GM23338 (cell line): ENCODE results near the gene RAD51B. TPM values are rescaled to one million over a fixed set of nuclear protein-coding genes. Genes with fewer than 3 reads are reported as not detected.

Source experiments
- ATAC-seq: fragments of 200-7000 bp; cut with Tn5 transposase; 3 replicates; pipeline ENCODE4 v1.9.1; 2020
- DNase-seq: peaks from one replicate; pipeline ENCODE4 v3.0.0-alpha.2; 2015; ENCODE audit warnings: low spot score
- H2AFZ ChIP-seq: fragments of 200-600 bp; sonication (generic); 2 replicates; pipeline ENCODE4 v1.8.0; 2016; ENCODE audit warnings: antibody characterized with exemption, mild to moderate bottlenecking, moderate library complexity
- H3F3A ChIP-seq: fragments of 200-600 bp; sonication (generic); replicated peaks from 2 replicates; pipeline ENCODE4 v1.8.0; 2017; ENCODE audit warnings: antibody characterized with exemption, mixed run types, low read depth
- H3K27ac ChIP-seq: fragments of 200-600 bp; sonication (generic); 2 replicates; pipeline ENCODE4 v1.6.1; 2016; ENCODE audit warnings: low read depth
- H3K27me3 ChIP-seq: fragments of 200-600 bp; sonication (generic); 2 replicates; pipeline ENCODE4 v1.8.0; 2016; ENCODE audit warnings: mild to moderate bottlenecking, mixed run types, moderate library complexity; ENCODE audit not compliant: insufficient read depth
- H3K36me3 ChIP-seq: fragments of 200-600 bp; sonication (generic); 2 replicates; pipeline ENCODE4 v1.8.0; 2016; ENCODE audit warnings: mild to moderate bottlenecking; ENCODE audit not compliant: insufficient read depth
- H3K4me1 ChIP-seq: fragments of 200-600 bp; sonication (generic); 2 replicates; pipeline ENCODE4 v1.8.0; 2016; ENCODE audit warnings: mild to moderate bottlenecking, moderate library complexity; ENCODE audit not compliant: insufficient read depth
- H3K4me2 ChIP-seq: fragments of 200-600 bp; sonication (generic); 2 replicates; pipeline ENCODE4 v1.7.1; 2017; ENCODE audit warnings: mixed run types
- H3K4me3 ChIP-seq: fragments of 200-600 bp; sonication (generic); 2 replicates; pipeline ENCODE4 v1.6.1; 2016; ENCODE audit warnings: mixed run types
- H3K79me2 ChIP-seq: fragments of 200-600 bp; sonication (generic); replicated peaks from 2 replicates; pipeline ENCODE4 v1.8.0; 2017; ENCODE audit warnings: mild to moderate bottlenecking; ENCODE audit not compliant: insufficient read depth
- H3K9me2 ChIP-seq: fragments of 200-600 bp; sonication (generic); 2 replicates; pipeline ENCODE4 v1.8.0; 2017; ENCODE audit not compliant: insufficient read depth
- H4K20me1 ChIP-seq: fragments of 200-600 bp; sonication (generic); replicated peaks from 2 replicates; pipeline ENCODE4 v1.8.0; 2017; ENCODE audit warnings: mild to moderate bottlenecking; ENCODE audit not compliant: insufficient read depth
- H3K27ac Mint-ChIP-seq: 2 replicates; pipeline ENCODE4 v1.8.0; 2020; ENCODE audit warnings: inconsistent platforms, mild to moderate bottlenecking, moderate library complexity, mixed read lengths
- H3K27me3 Mint-ChIP-seq: 3 replicates; pipeline ENCODE4 v1.8.0; 2022; ENCODE audit warnings: low read depth, mild to moderate bottlenecking, moderate library complexity, mixed read lengths, inconsistent platforms; ENCODE audit not compliant: insufficient read depth, poor library complexity
- H3K36me3 Mint-ChIP-seq: 3 replicates; pipeline ENCODE4 v1.8.0; 2021; ENCODE audit warnings: low read depth, mild to moderate bottlenecking, inconsistent platforms, moderate library complexity, mixed read lengths
- H3K4me1 Mint-ChIP-seq: 3 replicates; pipeline ENCODE4 v1.8.0; 2020; ENCODE audit warnings: mild to moderate bottlenecking, inconsistent platforms, mixed read lengths
- H3K4me3 Mint-ChIP-seq: 3 replicates; pipeline ENCODE4 v1.8.0; 2021; ENCODE audit warnings: moderate library complexity, mild to moderate bottlenecking, inconsistent platforms, mixed read lengths
- H3K9me3 Mint-ChIP-seq: 3 replicates; pipeline ENCODE4 v1.8.0; 2020; ENCODE audit warnings: moderate library complexity, mild to moderate bottlenecking, inconsistent platforms, mixed read lengths
- JUNB ChIP-seq: IDR thresholded peaks from one replicate; pipeline ENCODE4 v1.6.1; 2016; ENCODE audit warnings: antibody characterized with exemption; ENCODE audit not compliant: unreplicated experiment
- NANOG ChIP-seq: IDR thresholded peaks from 2 replicates; pipeline ENCODE4 v1.6.1; 2016; ENCODE audit warnings: antibody characterized with exemption, borderline replicate concordance
- ZNF462 ChIP-seq: fragments of 250-450 bp; sonication (Bioruptor Pico); IDR thresholded peaks from 2 replicates; pipeline ENCODE4 v1.5.0; 2020; ENCODE audit warnings: mild to moderate bottlenecking, moderate library complexity
- polyA plus RNA-seq: library from polyadenylated mRNA; unstranded; fragments of >200 nt; fragmentation: Nextera tagmentation; extraction: Ambion mirVana; gene quantifications from 2 replicates; pipeline ENCODE4 v1.2.1, GENCODE V29; 2016
- total RNA-seq: library from RNA; depleted of rRNA; stranded (reverse); fragments of >200 nt; shearing (Covaris generic); gene quantifications from 2 replicates; pipeline ENCODE4 v1.2.3, GENCODE V29; 2014
- TF ChIP-seq, protein P1 (sequence below), 2 experiments: fragments of 200-600 bp in 1 of 2; sonication (generic) in 1 of 2; conservative IDR thresholded peaks; 2 replicates each; pipeline versions ENCODE4 v1.5.1 to v1.6.1; 2016 to 2017; ENCODE audit warnings: antibody characterized with exemption in 2 of 2, low read depth in 2 of 2, mild to moderate bottlenecking in 2 of 2, moderate library complexity in 1 of 2

The RAD51B gene
- total and polyA plus RNA-seq, 2 experiments from 2014 or later, result 15.7 to 29.1 TPM

- TF ChIP-seq ZNF462 (CRISPR knock-in tag), result no peak
- TF ChIP-seq, protein P1, sequence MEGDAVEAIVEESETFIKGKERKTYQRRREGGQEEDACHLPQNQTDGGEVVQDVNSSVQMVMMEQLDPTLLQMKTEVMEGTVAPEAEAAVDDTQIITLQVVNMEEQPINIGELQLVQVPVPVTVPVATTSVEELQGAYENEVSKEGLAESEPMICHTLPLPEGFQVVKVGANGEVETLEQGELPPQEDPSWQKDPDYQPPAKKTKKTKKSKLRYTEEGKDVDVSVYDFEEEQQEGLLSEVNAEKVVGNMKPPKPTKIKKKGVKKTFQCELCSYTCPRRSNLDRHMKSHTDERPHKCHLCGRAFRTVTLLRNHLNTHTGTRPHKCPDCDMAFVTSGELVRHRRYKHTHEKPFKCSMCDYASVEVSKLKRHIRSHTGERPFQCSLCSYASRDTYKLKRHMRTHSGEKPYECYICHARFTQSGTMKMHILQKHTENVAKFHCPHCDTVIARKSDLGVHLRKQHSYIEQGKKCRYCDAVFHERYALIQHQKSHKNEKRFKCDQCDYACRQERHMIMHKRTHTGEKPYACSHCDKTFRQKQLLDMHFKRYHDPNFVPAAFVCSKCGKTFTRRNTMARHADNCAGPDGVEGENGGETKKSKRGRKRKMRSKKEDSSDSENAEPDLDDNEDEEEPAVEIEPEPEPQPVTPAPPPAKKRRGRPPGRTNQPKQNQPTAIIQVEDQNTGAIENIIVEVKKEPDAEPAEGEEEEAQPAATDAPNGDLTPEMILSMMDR (conservative IDR thresholded peaks at IDR 0.05; ENCODE audit: low read depth in 2 of 2), result no peak
These were observed 819.6 kb downstream of the RAD51B start (continued) for GRCh38 chr14:68639000-68639757.

- no peak for DNase-seq
- no peak for ATAC-seq
- 0 out of 3 replicates have a peak, but pooled peaks cover 2% of the 10 kb centered on the region for H3K4me1 Mint-ChIP-seq
- no peak overlapping the region for H3K27ac ChIP-seq
- H3K9me2 ChIP-seq, result no peaks in the 10 kb centered on the region
- H4K20me1 ChIP-seq, result no peaks in the 10 kb centered on the region
- H3K36me3 ChIP-seq, result no peaks in the 10 kb centered on the region; the same call in 1 of the 2 replicates
- H3K79me2 ChIP-seq, result no peaks in the 10 kb centered on the region
- no peaks in the 10 kb centered on the region for H3K27me3 ChIP-seq
- H3K4me3 ChIP-seq, result no peak overlapping the region
- peaks cover 8% of the 10 kb centered on the region; the same call in 1 of the 2 replicates for H3K4me1 ChIP-seq
- H3K4me2 ChIP-seq, result no peak overlapping the region
- H3K27ac Mint-ChIP-seq, result no peak overlapping the region
- no peaks in the 10 kb centered on the region for H3F3A ChIP-seq
- no peak overlapping the region for H3K4me3 Mint-ChIP-seq
- H2AFZ ChIP-seq, result no peak overlapping the region
- H3K27me3 Mint-ChIP-seq, result peaks cover 3% of the 10 kb centered on the region
- H3K9me3 Mint-ChIP-seq, result peaks cover 33% of the 10 kb centered on the region
- peaks cover 17% of the 10 kb centered on the region; the same call in 2 of the 3 replicates for H3K36me3 Mint-ChIP-seq
- TF ChIP-seq JUNB (no peak), ZNF462 (CRISPR knock-in tag) (no peak), NANOG (no peak)
These were observed 820.4 kb downstream of the RAD51B start for GRCh38 chr14:68639758-68640574.
